NCI-H510A (cell line): ENCODE data around the gene NHLRC1.

Source experiments
- DNase-seq: peaks from one replicate; lab custom pipeline; 2025; lab: John Stamatoyannopoulos, UW

The NHLRC1 gene

DNA sequence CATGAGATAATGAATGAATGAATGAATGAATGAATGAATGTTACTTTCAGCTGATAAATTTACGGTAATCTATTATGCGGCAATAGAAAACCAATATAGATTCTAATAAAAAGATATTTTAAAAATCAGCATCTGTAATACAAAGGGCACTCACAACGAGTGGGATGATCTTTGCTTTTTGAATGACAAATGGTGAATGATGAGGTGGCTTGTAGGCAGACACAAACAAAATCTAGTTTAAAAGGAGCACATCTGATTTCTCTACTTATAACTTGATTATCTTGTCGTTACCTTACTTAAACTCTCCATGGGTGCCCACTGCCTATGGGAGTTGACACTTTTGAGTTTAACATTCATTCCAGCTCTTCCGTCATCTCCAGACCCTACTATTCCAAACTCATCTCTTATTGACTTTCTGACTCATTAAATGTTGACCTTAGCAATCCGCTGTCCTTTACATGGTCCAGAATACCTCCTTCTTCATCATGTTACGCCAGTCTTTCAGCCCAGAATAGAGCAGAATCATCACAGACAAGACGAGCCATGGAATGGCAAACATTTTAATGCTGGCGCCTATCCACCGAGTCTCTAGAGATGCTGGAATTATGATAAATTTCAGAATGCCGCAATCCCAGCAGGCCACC, 41.3 kb downstream of the NHLRC1 start:
- DNase-seq, result no peak

DNA sequence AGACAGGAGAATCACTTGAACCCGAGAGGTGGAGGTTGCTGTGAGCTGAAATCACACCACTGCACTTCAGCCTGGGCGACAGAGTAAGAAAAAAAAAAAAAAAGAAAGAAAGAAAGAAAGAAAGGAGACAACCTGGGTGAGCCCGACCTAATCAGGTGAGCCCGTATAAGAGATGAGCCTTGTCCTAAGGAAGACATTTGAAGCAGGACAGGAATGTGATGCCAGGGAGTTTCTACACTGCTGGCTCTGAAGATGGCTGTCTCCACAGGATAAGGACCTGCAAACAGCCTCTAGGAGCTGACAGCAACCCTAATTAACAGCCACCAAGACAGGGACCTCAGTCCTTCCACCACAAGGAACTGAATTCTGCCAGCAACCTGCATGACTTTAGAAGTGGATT, 41.9 kb downstream of the NHLRC1 start:
- DNase-seq, result no peak

DNA sequence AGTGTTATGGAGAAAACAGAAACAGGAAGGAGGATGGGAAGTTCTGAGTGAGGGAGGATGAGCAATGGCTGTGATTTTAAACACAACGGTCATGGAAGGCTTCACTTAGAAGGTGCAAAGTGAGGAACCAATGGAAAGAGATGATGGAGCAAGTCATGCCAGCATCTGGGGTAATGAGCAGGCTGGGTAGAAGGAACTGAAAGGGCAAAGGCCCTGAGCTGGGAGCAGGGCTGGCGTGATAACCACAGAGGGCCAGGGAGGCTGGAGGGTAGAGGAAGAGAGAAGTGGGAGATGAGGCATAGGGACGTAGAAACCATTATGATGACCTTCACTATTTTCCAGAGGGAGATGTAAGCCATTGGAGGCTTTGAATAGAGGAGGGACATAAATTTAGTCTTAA, 43.6 kb downstream of the NHLRC1 start:
- DNase-seq, result no peak

DNA sequence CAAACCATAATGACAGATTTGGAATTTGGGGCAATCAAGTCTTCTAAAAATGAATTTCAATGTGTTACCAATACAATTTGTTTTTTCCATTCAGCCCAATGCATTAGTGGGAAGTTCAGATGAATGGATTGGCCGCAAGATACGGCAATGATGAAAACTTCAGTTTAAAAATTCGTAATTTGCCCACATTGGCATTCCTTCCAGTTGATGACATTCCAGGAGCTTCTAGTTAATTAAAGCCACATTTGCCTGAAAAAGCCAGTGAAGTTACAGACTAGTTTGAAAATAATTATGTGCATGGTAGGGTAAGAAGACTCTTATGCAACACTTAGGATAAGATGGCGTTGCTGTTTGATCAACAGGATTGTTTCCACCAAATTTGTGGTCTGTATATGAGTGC, 46.2 kb downstream of the NHLRC1 start:
- no peak for DNase-seq

DNA sequence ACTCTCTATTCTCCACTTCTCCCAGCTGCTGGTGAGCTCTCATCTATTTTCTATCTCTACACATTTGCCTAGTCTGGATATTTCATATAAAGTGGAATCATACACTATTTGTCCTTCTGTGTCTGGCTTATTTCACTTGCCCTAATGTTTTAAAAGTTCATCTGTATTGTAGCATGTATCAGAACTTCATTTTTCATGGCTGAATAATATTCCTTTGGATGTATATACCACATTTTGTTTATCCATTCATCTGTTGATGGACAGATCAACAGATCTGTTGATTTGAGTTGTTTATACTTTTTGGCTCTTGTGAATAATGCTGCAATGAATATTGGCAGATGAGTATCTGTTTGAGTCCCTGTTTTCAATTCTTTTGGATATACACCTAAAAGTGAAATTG, 49.6 kb downstream of the NHLRC1 start:
- DNase-seq, result no peak

DNA sequence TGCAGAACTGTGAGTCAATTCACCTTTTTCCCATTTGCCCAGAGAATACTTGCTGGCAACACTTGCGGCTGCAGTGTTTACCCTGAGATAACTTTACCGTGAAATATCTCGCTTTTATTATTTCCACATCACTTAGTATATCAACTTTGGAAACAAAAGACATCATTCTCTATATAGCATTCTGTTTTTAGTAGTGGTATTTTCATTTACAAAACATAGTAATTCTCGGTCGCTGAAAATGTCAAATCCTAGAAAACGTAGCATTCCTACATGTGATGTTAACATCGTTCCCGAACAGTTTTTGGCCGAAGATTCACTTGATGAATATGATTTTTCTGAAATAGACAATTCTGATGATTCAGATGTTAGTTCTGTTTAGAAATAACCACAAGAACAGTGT, 52.0 kb downstream of the NHLRC1 start:
- DNase-seq, result no peak
